Neuron (in vitro differentiated cells): ENCODE measurements around the gene EXOC1.

Source experiments
- H2AFZ ChIP-seq: one replicate; pipeline ENCODE4 v1.6.1; 2013; ENCODE audit warnings: low read depth, mild to moderate bottlenecking, inconsistent platforms, low read length, moderate library complexity
- H3K27me3 ChIP-seq: one replicate; pipeline ENCODE4 v1.6.1; 2013; ENCODE audit warnings: low read length; ENCODE audit not compliant: insufficient read depth
- H3K36me3 ChIP-seq: one replicate; pipeline ENCODE4 v1.6.1; 2013; ENCODE audit warnings: low read length; ENCODE audit not compliant: insufficient read depth
- H3K4me1 ChIP-seq: one replicate; pipeline ENCODE4 v1.6.1; 2013; ENCODE audit warnings: low read length; ENCODE audit not compliant: insufficient read depth
- H3K4me3 ChIP-seq: 2 replicates; pipeline ENCODE4 v1.5.1; 2013; ENCODE audit warnings: mild to moderate bottlenecking, low read length, moderate library complexity
- H3K9me3 ChIP-seq: one replicate; pipeline ENCODE4 v1.6.1; 2013; ENCODE audit warnings: low read length

EXOC1 gene

GRCh38 chr4:55892156-55892555 is 38.7 kb downstream of the EXOC1 start:
- Histone ChIP-seq H3K4me1 (no peaks in the 10 kb centered on the region), H2AFZ (no peak overlapping the region), H3K27me3 (no peaks in the 10 kb centered on the region), H3K36me3 (peaks cover 58% of the 10 kb centered on the region), H3K9me3 (no peaks in the 10 kb centered on the region), H3K4me3 (no peak overlapping the region)

- H3K9me3 ChIP-seq = no peaks in the 10 kb centered on the region
- no peak overlapping the region for H2AFZ ChIP-seq
- peaks cover 60% of the 10 kb centered on the region for H3K36me3 ChIP-seq
- H3K27me3 ChIP-seq = no peaks in the 10 kb centered on the region
- no peak overlapping the region for H3K4me3 ChIP-seq
- no peaks in the 10 kb centered on the region for H3K4me1 ChIP-seq
Observed at GRCh38 chr4:55896622-55897021, 43.2 kb downstream of the EXOC1 start.

- no peaks in the 10 kb centered on the region for H3K4me1 ChIP-seq
- H3K4me3 ChIP-seq = no peak overlapping the region
- H3K36me3 ChIP-seq = peaks cover 39% of the 10 kb centered on the region
- H2AFZ ChIP-seq = no peak overlapping the region
- no peaks in the 10 kb centered on the region for H3K27me3 ChIP-seq
- no peaks in the 10 kb centered on the region for H3K9me3 ChIP-seq
Observed at GRCh38 chr4:55902677-55903076, 49.2 kb downstream of the EXOC1 start.

GRCh38 chr4:55903577-55903976 is 50.1 kb downstream of the EXOC1 start:
- Histone ChIP-seq H3K27me3 (no peaks in the 10 kb centered on the region), H3K9me3 (no peaks in the 10 kb centered on the region), H3K4me1 (no peaks in the 10 kb centered on the region), H3K36me3 (peaks cover 38% of the 10 kb centered on the region), H3K4me3 (no peak overlapping the region), H2AFZ (no peak overlapping the region)

- no peaks in the 10 kb centered on the region for H3K9me3 ChIP-seq
- no peaks in the 10 kb centered on the region for H3K27me3 ChIP-seq
- peaks cover 32% of the 10 kb centered on the region for H3K36me3 ChIP-seq
- no peak overlapping the region for H2AFZ ChIP-seq
- H3K4me1 ChIP-seq = no peaks in the 10 kb centered on the region
- no peak overlapping the region for H3K4me3 ChIP-seq
Observed at GRCh38 chr4:55904576-55904975, 51.1 kb downstream of the EXOC1 start.

- Histone ChIP-seq H3K4me3 (no peak overlapping the region), H3K9me3 (no peaks in the 10 kb centered on the region), H3K27me3 (no peaks in the 10 kb centered on the region), H3K36me3 (peaks cover 25% of the 10 kb centered on the region), H3K4me1 (no peaks in the 10 kb centered on the region), H2AFZ (no peak overlapping the region)
Observed at GRCh38 chr4:55906323-55906722, 52.9 kb downstream of the EXOC1 start.

GRCh38 chr4:55906989-55907388 is 53.5 kb downstream of the EXOC1 start:
- Histone ChIP-seq H3K9me3 (no peaks in the 10 kb centered on the region), H3K4me3 (no peak overlapping the region), H3K27me3 (no peaks in the 10 kb centered on the region)

GRCh38 chr4:55907469-55907868 is 54.0 kb downstream of the EXOC1 start:
- no peaks in the 10 kb centered on the region for H3K27me3 ChIP-seq
- H3K36me3 ChIP-seq = peaks cover 20% of the 10 kb centered on the region
- H3K4me3 ChIP-seq = no peak overlapping the region
- no peaks in the 10 kb centered on the region for H3K9me3 ChIP-seq
- H2AFZ ChIP-seq = no peak overlapping the region
- no peaks in the 10 kb centered on the region for H3K4me1 ChIP-seq

More at GRCh38 chr4:55906989-55907388, 53.5 kb downstream of the EXOC1 start:
- H3K4me1 ChIP-seq = no peaks in the 10 kb centered on the region
- H3K36me3 ChIP-seq = peaks cover 25% of the 10 kb centered on the region
- no peak overlapping the region for H2AFZ ChIP-seq

GRCh38 chr4:55910140-55910539 is 56.7 kb downstream of the EXOC1 start:
- H2AFZ ChIP-seq = no peak overlapping the region
- no peak overlapping the region for H3K4me3 ChIP-seq
- no peaks in the 10 kb centered on the region for H3K27me3 ChIP-seq
- H3K9me3 ChIP-seq = no peaks in the 10 kb centered on the region
- peaks cover 4% of the 10 kb centered on the region for H3K36me3 ChIP-seq
- H3K4me1 ChIP-seq = no peaks in the 10 kb centered on the region

- H2AFZ ChIP-seq = no peak overlapping the region
- H3K9me3 ChIP-seq = no peaks in the 10 kb centered on the region
- no peaks in the 10 kb centered on the region for H3K27me3 ChIP-seq
- no peak overlapping the region for H3K4me3 ChIP-seq
- H3K4me1 ChIP-seq = no peaks in the 10 kb centered on the region
- no peaks in the 10 kb centered on the region for H3K36me3 ChIP-seq
Observed at GRCh38 chr4:55912249-55912648, 58.8 kb downstream of the EXOC1 start.

- no peaks in the 10 kb centered on the region for H3K36me3 ChIP-seq
- H3K4me1 ChIP-seq = peaks cover 21% of the 10 kb centered on the region
- no peak overlapping the region for H3K4me3 ChIP-seq
- H3K9me3 ChIP-seq = no peaks in the 10 kb centered on the region
- H2AFZ ChIP-seq = no peak overlapping the region
- H3K27me3 ChIP-seq = no peaks in the 10 kb centered on the region
Observed at GRCh38 chr4:55920571-55920970, 67.1 kb downstream of the EXOC1 start.

GRCh38 chr4:55921093-55921492 is 67.6 kb downstream of the EXOC1 start:
- Histone ChIP-seq H3K9me3 (no peaks in the 10 kb centered on the region), H3K27me3 (no peaks in the 10 kb centered on the region), H2AFZ (no peak overlapping the region), H3K4me3 (no peak overlapping the region), H3K36me3 (no peaks in the 10 kb centered on the region), H3K4me1 (peaks cover 23% of the 10 kb centered on the region)

- peaks cover 2% of the 10 kb centered on the region for H3K9me3 ChIP-seq
- peaks cover 34% of the 10 kb centered on the region for H3K4me1 ChIP-seq
- no peaks in the 10 kb centered on the region for H3K36me3 ChIP-seq
- H2AFZ ChIP-seq = no peak overlapping the region
- H3K27me3 ChIP-seq = no peaks in the 10 kb centered on the region
- H3K4me3 ChIP-seq = no peak overlapping the region
Observed at GRCh38 chr4:55925241-55925640, 71.8 kb downstream of the EXOC1 start.

GRCh38 chr4:55926610-55927009 is 73.2 kb downstream of the EXOC1 start:
- Histone ChIP-seq H3K4me3 (no peak overlapping the region), H3K27me3 (no peaks in the 10 kb centered on the region), H2AFZ (no peak overlapping the region), H3K36me3 (no peaks in the 10 kb centered on the region), H3K4me1 (peaks cover 34% of the 10 kb centered on the region), H3K9me3 (peaks cover 2% of the 10 kb centered on the region)
